Body of pancreas (tissue), 4 donors: Measurements from ENCODE around the gene TAPT1.

Experiments
- POLR2A ChIP-seq, 3 donors: fragments of 450-650 bp; IDR thresholded peaks; one replicate each; pipeline ENCODE4 v1.6.1; 2016; ENCODE audit warnings: antibody characterized with exemption in 3 of 3, mild to moderate bottlenecking in 2 of 3
- TF ChIP-seq, protein P1 (sequence below), 7 experiments: fragments of 450-650 bp in 4 of 7; fragments of 200-600 bp in 3 of 7; sonication (generic) in 3 of 7; IDR thresholded peaks; one replicate each; pipeline ENCODE4 v1.5.1; 2016 to 2019; ENCODE audit warnings: antibody characterized with exemption in 7 of 7

DNA sequence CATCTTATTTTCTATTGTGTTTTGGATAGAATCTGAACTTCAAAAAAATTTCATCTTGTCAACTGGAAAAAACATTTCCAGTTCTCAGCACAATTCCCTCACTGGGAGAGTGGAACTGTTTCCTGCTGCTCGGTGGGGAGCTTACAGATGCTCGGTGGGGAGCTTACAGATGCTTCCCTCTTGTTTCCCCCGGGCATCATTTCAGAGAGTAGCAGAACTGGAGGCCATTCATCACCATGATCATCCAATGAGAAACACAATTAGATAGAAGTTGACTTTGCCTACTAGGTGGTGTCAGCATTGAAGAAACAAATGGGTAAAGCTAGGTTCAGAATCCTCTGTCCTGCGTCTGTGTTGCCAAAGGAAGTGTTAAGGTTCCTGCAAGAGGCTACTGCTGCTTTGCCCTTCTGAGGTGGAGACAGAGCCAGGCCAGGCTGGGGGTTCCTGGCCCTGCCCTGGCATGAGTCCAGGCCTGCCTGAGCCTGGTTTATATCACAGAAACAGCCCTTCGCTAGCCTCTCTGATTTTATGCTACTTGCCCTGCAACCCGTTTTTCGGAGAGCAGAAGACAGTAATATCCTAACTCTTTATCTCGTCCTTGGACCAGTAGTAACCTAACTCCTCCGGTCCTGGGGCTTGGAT, 70.6 kb downstream of the TAPT1 start:
- no peak for TF ChIP-seq POLR2A (IDR thresholded peaks at IDR 0.05)
- TF ChIP-seq, protein P1, sequence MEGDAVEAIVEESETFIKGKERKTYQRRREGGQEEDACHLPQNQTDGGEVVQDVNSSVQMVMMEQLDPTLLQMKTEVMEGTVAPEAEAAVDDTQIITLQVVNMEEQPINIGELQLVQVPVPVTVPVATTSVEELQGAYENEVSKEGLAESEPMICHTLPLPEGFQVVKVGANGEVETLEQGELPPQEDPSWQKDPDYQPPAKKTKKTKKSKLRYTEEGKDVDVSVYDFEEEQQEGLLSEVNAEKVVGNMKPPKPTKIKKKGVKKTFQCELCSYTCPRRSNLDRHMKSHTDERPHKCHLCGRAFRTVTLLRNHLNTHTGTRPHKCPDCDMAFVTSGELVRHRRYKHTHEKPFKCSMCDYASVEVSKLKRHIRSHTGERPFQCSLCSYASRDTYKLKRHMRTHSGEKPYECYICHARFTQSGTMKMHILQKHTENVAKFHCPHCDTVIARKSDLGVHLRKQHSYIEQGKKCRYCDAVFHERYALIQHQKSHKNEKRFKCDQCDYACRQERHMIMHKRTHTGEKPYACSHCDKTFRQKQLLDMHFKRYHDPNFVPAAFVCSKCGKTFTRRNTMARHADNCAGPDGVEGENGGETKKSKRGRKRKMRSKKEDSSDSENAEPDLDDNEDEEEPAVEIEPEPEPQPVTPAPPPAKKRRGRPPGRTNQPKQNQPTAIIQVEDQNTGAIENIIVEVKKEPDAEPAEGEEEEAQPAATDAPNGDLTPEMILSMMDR (IDR thresholded peaks at IDR 0.05) = no peak
